ENCODE results near the gene RFX1.
"Not testable (repeated sequence)": the region's sequence is repeated elsewhere in the genome, so short reads cannot be mapped to it uniquely, and the experiment has no call there.

RFX1 gene

DNA sequence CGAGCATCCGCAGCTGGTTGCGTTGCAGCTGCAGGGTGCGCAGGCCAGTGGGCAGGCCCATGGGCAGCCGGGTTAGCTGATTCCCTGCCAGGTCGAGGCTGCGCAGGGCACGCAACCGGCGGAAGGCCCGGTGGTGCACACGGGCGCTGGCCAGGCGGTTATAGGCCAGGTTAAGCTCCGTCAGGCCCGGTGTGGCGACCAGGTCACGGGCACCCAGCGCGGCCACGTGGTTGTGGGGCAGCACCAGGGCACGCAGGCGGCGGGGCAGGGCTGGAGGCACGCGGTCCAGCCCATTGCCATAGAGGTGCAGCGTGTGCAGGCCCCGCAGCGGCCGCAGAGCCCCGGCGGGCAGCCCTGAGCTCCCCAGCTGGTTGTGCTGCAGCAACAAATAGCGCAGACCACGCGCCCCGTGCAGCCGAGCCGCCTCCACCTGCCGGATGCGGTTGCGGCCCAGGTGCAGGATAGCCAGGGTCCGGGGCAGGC lies 73.2 kb downstream of the RFX1 start:
- DNase-seq = no peak

DNA sequence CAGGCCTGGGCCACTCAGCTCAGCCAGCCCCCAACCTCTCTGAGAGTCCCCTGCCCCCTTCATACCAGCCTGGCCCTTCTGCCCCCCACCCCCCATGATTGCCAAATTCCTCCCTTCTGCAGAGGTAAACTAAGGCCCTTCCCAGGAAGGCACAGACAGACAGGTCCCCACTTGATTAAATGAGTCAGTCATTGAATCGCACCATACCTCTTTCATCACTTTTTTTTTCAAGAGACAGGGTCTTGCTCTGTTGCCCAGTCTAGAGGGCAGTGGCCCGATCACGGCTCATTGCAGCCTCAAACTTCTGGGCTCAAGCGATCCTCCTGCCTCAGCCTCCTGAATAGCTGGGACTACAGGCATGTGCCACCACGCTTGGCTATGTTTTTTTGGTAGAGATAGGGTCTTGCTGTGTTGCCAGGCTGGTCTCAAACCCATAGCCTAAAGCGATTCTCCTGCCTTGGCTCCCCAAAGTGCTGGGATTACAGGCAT lies 73.9 kb downstream of the RFX1 start:
- DNase-seq = no peak

GRCh38 chr19:13931391-13932148 lies 74.5 kb downstream of the RFX1 start:
- DNase-seq = no peak

DNA sequence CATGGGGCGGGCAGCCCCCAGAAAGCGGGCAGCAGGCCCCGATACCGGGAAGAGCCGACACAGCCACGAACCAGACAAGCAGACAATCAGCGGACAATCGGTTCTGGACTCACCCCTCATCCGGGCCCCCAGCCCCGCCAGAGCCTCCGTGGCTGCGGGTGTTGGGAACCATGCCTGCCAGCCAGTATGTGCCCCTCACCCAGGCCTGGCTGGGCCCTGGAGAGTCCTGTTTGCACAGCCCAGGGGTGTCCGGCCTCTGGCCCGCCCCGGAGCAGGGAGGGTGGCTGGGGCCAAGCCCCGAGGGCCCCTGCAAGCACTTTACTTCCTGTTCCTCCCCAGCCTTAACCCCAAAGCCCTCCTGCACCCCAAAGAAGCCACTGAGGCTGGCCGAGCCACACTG lies 75.7 kb downstream of the RFX1 start:
- DNase-seq = no peak

- no peak for DNase-seq
Observed at GRCh38 chr19:13929956-13930355, 76.2 kb downstream of the RFX1 start.

DNA sequence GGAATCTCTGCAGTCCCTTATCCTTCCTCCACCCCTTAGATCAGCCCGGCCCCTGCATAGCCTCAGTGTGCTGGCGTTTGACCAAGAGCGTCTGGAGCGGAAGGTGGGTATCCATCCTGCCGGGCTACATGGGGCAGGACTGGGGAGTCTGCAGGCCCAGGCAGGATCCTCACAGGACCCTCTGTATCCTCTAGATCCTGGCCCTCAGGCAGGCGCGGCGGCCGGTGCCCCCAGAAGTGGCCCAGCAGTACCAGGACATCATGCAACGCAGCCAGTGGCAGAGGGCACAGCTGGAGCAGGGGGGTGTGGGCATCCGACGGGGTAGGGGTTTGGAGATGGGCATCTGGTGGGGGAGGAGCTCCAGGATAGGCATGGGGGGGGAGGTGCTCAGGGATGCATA lies 76.8 kb downstream of the RFX1 start:
- DNase-seq = no peak

DNA sequence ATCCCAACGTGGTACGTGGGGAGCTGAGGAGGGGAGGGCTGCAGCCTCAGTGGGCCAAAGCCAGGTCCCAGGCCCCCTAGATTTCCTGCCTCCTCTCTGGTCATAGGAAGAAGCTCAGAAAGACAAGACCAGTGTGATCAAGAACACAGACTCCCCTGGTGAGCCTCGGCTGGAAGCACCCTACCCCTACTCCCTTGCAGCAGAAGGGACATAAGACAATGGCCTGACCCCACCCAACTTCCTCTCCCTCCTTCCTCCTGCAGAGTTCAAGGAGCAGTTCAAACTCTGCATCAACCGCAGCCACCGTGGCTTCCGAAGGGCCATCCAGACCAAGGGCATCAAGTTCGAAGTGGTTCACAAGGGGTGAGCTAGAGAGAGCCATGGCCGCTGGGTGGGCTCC lies 79.4 kb downstream of the RFX1 start:
- DNase-seq = no peak

- DNase-seq = no peak
Observed at GRCh38 chr19:13926010-13926409, 80.1 kb downstream of the RFX1 start.

DNA sequence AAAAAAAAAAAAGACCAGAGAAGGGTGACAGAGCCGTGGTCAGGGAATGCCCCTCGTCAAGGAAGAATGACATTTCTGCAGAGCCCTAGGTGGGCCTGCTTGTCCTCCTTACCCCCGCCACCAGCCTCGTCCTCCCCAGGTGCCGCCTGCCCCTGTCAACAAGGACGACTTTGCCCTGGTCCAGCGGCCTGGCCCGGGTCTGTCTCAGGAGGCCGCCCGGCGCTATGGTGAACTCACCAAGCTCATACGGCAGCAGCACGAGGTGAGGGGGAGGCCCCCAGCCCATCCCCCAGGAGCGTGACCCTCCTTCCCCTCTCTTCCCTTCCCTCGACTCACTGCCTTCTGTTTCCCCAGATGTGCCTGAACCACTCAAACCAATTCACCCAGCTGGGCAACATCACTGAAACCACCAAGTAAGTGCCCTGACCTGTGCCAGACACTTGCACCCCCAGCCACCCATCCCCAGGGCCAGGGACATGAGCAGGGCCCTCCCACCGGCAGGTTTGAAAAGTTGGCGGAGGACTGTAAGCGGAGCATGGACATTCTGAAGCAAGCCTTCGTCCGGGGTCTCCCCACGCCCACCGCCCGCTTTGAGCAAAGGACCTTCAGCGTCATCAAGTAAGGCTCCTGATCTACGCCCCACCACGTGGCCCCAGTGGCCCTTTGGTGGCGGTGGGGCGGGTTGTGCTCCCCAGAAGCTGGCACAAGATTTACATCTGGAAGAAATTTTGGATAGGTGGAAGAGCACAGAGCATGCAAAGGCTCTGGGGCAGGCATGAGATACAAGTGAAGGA lies 82.7 kb downstream of the RFX1 start:
- no peak for DNase-seq

- DNase-seq = not testable (repeated sequence)
Observed at GRCh38 chr19:13922118-13922517, 84.0 kb downstream of the RFX1 start.

DNA sequence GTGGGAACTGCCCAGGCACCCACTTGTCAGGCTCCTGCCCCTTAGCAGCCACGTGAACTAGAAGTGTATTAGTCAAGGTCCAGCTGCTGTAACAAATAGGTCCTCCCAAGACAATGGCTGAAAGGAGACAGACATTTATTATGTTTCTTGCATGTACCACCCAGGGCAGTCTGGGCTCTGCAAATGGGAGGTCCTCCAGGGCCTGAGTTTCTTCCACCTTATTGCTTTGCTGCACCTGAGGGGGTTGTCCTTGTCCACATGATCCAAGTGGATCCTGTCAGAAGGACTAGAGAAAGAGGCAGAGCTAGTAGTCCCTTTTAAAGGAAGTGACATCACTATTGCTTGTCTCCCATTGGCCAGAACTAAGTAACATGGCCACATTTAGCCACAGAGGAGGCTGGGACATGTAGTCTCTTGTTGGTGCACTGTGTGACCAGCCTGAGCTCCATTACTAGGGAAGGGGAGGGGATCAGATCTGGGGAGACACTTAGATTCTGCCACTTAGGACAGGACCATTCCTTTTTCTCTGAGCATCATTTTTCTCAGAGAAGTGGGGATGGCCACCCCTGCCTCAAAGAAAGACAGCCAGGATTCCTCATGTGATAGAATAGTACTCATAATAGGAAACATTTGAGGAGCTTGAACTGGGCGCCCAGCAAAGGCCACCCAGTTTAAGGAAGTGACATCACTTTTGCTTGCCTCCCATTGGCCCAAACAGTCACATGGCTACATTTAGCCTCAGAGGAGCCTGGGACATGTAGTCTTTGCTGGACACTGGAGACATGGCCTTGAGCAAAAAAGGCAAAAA lies 85.0 kb downstream of the RFX1 start:
- DNase-seq = peak; percentile 33 to 56

DNA sequence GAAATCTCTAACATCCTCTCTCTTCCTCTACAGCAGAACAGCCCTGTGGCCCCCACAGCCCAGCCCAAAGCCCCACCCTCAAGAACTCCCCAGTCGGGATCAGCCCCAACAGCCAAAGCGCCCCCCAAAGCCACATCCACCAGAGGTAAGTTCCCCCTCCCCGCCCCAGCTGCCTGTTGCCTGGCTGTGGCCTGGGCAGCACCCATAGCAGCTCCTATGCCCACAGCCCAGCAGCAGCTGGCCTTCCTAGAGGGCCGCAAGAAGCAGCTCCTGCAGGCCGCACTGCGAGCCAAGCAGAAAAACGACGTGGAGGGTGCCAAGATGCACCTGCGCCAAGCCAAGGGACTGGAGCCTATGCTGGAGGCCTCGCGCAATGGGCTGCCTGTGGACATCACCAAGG lies 85.6 kb downstream of the RFX1 start:
- no peak for DNase-seq

DNA sequence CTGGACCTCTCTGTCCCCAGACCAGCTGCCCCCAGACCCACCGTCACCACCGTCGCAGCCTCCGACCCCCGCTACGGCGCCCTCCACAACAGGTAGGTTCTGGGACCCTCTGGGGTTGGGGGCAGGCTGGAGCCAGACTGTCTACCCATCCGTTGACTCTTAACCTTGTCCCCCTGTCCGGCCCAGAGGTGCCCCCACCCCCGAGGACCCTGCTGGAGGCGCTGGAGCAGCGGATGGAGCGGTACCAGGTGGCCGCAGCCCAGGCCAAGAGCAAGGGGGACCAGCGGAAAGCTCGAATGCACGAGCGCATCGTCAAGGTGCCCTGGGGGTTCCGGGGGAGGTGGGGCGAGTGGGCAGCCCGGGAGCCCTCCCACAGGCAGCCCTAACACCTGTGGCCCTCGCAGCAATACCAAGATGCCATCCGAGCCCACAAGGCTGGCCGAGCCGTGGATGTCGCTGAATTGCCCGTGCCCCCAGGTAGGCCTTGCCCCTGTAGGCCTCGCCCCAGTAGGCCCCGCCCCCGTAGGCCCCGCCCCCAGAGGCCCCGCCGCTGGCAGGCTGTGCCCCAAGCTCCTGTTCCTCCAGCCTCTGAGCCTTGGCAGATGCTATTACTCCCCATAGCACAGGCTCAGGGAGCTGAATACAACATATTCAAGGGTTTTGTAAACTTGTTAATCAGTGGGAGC lies 87.3 kb downstream of the RFX1 start:
- no peak for DNase-seq

DNA sequence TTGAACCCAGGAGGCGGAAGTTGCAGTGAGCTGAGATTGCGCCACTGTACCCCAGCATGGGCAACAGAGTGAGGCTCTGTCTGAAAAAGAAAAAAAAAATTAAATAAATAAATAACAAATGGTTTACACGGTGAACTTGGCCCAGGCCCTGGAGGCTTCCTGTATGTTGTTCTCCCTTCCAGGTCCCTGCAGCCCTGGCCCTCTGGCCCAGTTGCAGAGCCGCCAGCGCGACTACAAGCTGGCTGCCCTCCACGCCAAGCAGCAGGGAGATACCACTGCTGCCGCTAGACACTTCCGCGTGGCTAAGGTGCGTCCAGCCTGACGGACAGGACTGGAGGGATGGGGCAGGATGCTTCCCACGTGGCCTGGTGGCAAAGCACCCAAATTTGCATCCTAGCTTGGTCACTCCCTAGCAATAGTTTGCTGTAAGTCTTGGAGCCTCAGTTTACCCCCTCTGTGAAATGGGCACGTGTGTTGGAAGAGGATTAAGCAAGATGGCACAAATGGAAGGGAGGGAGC lies 88.2 kb downstream of the RFX1 start:
- DNase-seq = no peak

- no peak for DNase-seq
Observed at GRCh38 chr19:13914777-13915176, 91.3 kb downstream of the RFX1 start.

- no peak for DNase-seq
Observed at GRCh38 chr19:13913352-13913751, 92.8 kb downstream of the RFX1 start.
